HL-60/S4 treated with retinoic acid at 250 ng/mL for 4 days and 3 days (cell line): ENCODE measurements around the gene THSD1.

Experiments
- in situ Hi-C: fragments of 300-500 bp; cut with MboI; formaldehyde crosslinking; loops from 2 replicates; pipeline ENCODE4 v1.7.0; 2022; ENCODE audit warnings: low sequenced_read_pairs

Gene THSD1, protein sequence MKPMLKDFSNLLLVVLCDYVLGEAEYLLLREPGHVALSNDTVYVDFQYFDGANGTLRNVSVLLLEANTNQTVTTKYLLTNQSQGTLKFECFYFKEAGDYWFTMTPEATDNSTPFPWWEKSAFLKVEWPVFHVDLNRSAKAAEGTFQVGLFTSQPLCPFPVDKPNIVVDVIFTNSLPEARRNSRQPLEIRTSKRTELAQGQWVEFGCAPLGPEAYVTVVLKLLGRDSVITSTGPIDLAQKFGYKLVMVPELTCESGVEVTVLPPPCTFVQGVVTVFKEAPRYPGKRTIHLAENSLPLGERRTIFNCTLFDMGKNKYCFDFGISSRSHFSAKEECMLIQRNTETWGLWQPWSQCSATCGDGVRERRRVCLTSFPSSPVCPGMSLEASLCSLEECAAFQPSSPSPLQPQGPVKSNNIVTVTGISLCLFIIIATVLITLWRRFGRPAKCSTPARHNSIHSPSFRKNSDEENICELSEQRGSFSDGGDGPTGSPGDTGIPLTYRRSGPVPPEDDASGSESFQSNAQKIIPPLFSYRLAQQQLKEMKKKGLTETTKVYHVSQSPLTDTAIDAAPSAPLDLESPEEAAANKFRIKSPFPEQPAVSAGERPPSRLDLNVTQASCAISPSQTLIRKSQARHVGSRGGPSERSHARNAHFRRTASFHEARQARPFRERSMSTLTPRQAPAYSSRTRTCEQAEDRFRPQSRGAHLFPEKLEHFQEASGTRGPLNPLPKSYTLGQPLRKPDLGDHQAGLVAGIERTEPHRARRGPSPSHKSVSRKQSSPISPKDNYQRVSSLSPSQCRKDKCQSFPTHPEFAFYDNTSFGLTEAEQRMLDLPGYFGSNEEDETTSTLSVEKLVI

DNA sequence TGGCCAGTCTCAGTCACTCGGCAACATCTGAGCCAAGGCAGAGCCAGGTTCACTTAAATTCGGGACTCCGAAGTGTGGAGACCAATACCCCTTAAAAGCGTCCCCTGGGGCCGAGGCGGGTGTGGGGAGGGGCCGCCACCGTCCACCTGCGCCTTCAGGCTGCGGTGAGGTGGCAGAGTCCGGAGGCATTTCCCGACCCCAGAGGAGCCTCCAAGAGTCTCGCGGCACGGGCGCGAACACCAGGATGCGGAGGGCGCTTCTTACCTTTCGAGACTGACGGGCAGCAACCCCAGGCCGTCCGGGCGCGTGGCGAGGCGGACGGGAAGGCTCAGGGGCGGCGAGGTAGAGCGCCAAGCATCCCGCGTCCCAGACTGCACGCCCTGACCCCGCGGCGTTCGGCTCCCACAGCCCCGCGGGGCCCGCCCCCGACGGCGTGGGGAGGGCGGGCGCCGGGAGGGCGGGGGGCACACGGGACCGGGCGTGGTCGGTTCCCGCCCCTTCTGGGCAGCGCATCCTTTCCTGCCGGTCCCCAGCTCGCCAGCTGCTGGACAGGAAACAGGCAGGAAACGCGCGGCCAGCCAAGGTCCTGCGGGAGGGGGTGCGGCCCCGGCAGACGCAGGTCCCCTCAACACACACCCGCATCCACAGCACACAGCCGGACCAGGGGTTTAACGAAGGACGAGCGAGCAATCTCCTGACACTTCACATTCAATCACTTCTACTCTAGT, at the start of gene THSD1:
Gene THSD1 (minus strand): TSS at position 406 of the 728 bp plus-strand sequence. CDS start 3,572 bp downstream, outside the sequence.
- in situ Hi-C loops = no loop called here

DNA sequence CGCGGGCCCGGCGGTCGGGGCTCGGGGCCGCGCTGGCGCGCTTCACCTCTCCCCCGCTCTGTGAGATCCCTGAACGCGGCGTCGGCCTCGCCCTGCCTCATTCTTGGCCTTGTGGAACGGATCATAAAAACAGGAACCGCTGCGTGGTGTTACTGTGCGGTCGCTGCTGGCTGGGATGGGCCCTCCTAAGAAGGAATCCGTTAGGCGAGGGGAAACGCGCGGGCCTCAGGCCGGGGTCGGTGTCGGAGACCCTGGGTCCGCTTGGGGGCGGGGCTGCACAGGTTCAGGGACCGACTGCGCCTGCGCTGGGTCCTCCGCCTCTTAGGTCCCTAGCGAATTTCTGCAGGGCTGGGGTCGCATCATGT, 49.7 kb upstream of the THSD1 start:
- in situ Hi-C loops = no loop called here

- in situ Hi-C loops = no loop called here
Observed at GRCh38 chr13:52454820-52455676, 49.1 kb upstream of the THSD1 start, which contains the start of gene CKAP2. Gene CKAP2, plus strand, starts transcription at chr13:52455478. Its CDS starts 79 bp downstream, at chr13:52455557.

DNA sequence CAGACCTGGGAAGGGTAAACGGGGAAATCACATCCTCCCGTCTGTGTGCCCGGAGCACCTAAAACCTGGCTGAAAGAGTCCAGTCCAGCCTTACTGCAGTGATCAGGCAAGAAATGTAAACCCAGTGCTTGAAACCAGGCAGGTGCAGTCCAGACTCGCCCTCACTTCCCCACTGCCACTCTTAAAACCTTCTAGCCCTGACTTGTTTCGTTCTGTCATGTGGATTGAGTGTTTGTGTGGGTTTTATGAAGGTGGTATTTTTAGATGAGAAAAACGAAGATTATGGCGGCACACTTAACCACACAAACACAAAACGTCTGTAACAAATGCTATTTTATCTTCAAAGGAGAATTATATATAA, 48.5 kb upstream of the THSD1 start:
- in situ Hi-C loops = no loop called here

DNA sequence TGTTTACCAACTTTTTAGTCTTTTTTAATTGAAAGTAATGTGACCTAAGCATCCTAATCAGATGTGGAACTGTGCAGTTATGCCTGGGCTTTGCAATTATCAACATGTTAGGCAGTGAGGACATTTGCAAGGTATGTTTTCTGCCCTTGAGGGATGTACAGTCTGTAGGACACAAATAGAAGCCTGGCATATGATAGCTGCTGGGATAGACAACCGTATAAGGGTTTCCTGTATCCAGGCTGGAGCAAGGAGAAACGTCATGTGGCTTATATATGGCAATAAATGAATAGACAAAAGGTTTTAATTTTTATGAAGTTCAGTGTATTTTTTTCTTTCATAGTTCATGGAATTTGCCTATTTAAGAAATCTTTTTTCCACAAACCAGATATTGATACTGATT, 46.5 kb upstream of the THSD1 start:
- in situ Hi-C loops = no loop called here

DNA sequence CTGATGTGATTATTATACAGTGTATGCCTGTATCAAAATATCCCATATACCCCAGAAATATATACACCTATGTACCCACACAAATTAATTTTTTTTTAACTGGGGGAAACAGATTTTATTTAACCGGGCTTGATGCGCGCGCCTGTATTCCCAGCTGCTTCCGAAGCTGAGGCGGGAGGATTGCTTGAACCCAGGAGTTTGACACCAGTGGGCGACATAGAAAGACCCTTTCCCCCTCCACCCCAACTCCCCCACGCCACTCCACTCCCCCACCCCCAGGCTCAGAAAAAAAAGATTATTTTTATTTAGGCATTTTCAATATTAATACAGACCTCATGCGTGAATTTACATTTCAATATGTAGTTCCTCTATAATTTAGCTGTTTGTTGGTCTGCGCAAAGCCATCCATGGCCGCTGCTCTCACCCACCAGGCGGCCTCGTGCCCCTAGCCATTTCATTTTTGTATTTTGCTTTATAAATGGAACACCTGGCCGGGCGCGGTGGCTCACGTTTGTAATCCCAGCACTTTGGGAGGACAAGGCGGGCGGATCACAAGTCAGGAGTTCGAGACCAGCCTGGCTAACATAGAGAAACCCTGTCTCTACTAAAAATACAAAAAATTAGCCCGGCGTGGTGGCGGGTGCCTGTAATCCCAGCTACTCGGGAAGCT, 45.3 kb upstream of the THSD1 start:
- in situ Hi-C loops = no loop called here

- in situ Hi-C loops = no loop called here
Observed at GRCh38 chr13:52450793-52451116, 44.8 kb upstream of the THSD1 start.

- in situ Hi-C loops = no loop called here
Observed at GRCh38 chr13:52450012-52450792, 44.2 kb upstream of the THSD1 start, which contains the start of gene VPS36. Gene VPS36, minus strand, starts transcription at chr13:52450634. Its CDS starts 40 bp downstream, at chr13:52450594.

DNA sequence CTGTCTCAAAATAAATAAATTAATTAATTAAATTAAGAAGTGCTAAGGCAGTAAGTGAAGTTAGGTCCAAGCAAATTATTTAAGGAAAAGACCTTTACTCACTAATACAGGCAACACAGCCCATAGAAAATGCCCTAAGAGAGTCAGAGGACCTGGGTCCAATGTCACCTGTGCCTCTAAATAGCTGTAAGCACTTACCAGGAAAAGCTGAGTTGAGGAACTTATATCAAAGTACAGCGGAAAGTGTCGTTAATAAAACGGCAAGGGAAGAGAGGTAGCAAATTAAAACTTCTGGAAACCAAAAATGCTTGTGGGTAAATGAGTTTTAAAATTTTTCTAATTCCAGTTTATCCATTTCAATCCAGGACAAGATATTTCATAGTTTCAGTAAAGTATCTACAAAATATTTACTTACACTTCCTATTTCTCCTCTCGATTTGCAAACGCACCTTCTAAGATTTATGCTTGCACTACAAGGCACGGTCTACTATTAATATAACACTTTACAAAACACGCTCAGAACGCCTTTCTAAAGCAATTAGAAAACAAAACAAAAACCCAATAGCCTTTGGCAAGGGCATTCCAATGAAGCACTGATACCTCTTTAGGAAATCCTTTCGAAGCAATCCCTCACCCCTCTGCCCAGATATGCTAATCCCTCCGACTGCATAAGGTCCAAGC, 43.5 kb upstream of the THSD1 start:
- in situ Hi-C loops = no loop called here

- in situ Hi-C loops = no loop called here
Observed at GRCh38 chr13:52447815-52448552, 42.0 kb upstream of the THSD1 start.

DNA sequence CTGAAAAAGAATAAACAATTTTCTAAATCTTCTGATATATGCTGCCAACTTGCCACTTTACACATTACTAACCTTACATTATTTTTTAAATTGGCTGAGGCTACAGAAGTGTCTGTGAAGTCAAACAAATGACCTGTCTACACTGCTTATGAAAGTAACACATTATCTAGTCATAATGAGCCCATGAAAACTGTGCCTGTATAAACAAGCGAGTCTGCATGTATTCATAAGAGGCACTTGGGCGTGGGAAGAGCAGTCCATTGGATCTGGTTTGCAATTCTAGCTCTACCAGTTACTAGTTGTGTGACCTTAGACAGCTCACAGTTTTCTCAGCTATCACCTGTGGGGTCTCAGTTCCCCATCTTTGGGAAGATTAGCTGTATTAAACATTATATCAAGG, 41.4 kb upstream of the THSD1 start:
- in situ Hi-C loops = no loop called here

DNA sequence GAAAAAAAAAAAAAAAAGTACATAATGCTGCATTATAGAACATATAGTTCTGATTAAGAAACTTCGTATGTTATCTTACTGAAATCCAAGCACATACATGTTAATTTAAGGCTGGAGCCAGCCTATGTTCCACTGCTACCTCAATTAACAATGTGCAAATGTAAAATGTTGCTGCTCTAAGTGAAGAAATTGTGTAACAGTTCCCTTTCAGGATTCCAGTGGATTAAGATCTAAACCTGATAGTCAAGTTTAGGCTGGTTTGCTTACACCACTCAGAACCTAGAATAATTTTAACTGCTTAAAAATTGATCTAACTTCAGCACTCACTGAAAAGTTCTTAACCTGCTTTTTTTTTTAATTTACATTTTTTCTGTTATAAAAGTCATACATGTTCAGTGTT, 40.3 kb upstream of the THSD1 start:
- in situ Hi-C loops = no loop called here

DNA sequence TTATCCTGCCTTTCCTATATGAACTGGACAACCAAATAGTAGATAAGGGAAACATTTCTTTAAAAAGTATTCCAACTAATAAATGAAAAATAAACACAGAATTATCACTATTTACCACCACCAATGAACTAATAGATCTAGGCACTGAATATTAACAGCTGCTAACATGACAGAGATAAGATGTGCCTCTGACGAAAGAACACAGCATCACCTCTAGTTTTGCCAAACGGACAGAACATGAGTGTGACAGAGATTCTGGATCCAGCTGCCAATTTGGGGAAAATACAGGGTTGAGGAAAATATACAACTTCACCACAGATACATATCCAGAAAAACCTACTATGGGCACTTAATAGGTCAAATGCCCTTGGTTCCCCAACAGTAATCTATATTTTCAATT, 26.5 kb upstream of the THSD1 start:
- in situ Hi-C loops = no loop called here

DNA sequence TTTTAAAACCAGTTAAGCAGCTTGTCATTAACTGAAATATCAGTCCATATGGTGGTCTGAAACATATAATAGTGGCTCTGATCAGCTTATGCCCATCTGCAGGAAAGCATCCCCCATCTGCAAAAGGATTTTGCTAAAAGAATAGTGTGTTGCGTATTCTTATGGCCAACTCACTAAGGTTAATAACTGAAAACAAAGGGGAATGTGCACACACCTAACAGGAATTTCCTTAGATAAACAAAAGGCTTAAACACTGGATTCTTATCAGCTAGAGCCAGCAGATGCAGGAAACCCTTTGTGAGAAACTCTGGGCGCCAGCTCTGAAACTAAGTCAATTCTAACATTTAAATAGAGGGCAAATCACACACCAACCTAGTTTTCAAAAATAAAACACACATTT, 22.3 kb upstream of the THSD1 start:
- in situ Hi-C loops = no loop called here

GRCh38 chr13:52421216-52421615, 15.2 kb upstream of the THSD1 start:
- in situ Hi-C loops = no loop called here

GRCh38 chr13:52419080-52419479, 13.1 kb upstream of the THSD1 start:
- in situ Hi-C loops = no loop called here

DNA sequence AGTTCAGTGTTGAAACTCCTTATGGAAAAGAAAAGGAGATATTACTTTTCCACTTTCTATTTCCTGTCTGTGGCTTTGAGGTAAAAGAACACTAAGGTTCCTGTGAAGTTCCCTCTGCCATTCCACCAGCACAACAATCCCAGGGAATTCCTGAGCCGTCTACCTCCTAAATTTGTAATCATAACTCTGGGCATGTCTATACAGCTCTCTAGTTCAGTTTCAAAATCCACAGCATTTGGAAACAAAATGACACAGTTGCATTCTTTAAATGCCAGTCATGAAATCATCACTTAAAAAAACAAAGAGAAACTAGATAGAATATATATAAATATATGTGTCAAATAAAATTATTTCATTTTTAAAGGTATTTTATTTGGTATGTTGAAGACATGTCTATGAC, 9.0 kb upstream of the THSD1 start:
- in situ Hi-C loops = no loop called here

GRCh38 chr13:52414051-52414450, 8.1 kb upstream of the THSD1 start:
- in situ Hi-C loops = no loop called here
